Mesothelial cell of epicardium (in vitro differentiated cells): ENCODE data around the gene GDF15. TPM values are rescaled to one million over a fixed set of nuclear protein-coding genes. Genes with fewer than 3 reads are reported as not detected.

ENCODE experiments used
- DNase-seq, 2 experiments: peaks; one replicate each; pipeline ENCODE4 v3.0.0; 2021; ENCODE audit warnings: low spot score in 2 of 2; ENCODE audit not compliant: unreplicated experiment in 2 of 2
- H3K27ac Mint-ChIP-seq: 2 replicates; pipeline ENCODE4 v1.8.0; 2021; ENCODE audit warnings: mixed read lengths
- H3K27me3 Mint-ChIP-seq: 2 replicates; pipeline ENCODE4 v1.8.0; 2021; ENCODE audit warnings: low read depth, mixed read lengths
- H3K36me3 Mint-ChIP-seq: 2 replicates; pipeline ENCODE4 v1.8.0; 2021; ENCODE audit warnings: mixed read lengths
- H3K4me1 Mint-ChIP-seq: 2 replicates; pipeline ENCODE4 v1.8.0; 2021; ENCODE audit warnings: mixed read lengths
- H3K4me3 Mint-ChIP-seq: 2 replicates; pipeline ENCODE4 v1.8.0; 2021; ENCODE audit warnings: mild to moderate bottlenecking, moderate library complexity, mixed read lengths
- H3K9me3 Mint-ChIP-seq: 2 replicates; pipeline ENCODE4 v1.8.0; 2021; ENCODE audit warnings: mixed read lengths
- total RNA-seq: library from RNA; stranded (reverse); gene quantifications from 3 replicates; pipeline ENCODE4 v1.2.1, GENCODE V29; 2021
- TF ChIP-seq, protein P1 (sequence below): fragments of 200-600 bp; sonication (generic); IDR thresholded peaks from one replicate; pipeline ENCODE4 v1.5.0; 2021; ENCODE audit warnings: antibody characterized with exemption; ENCODE audit not compliant: unreplicated experiment

GDF15 gene
- total RNA-seq, 1 donor from 2014 or later, result 4.7 TPM

- H3K27me3 Mint-ChIP-seq, result no peaks in the 10 kb centered on the region
- TF ChIP-seq, protein P1, sequence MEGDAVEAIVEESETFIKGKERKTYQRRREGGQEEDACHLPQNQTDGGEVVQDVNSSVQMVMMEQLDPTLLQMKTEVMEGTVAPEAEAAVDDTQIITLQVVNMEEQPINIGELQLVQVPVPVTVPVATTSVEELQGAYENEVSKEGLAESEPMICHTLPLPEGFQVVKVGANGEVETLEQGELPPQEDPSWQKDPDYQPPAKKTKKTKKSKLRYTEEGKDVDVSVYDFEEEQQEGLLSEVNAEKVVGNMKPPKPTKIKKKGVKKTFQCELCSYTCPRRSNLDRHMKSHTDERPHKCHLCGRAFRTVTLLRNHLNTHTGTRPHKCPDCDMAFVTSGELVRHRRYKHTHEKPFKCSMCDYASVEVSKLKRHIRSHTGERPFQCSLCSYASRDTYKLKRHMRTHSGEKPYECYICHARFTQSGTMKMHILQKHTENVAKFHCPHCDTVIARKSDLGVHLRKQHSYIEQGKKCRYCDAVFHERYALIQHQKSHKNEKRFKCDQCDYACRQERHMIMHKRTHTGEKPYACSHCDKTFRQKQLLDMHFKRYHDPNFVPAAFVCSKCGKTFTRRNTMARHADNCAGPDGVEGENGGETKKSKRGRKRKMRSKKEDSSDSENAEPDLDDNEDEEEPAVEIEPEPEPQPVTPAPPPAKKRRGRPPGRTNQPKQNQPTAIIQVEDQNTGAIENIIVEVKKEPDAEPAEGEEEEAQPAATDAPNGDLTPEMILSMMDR, result no peak
- DNase-seq, result no peak
- H3K4me1 Mint-ChIP-seq, result peaks cover 33% of the 10 kb centered on the region
- peak overlapping the region; percentile 53 for H3K4me3 Mint-ChIP-seq
- no peaks in the 10 kb centered on the region for H3K36me3 Mint-ChIP-seq
- H3K27ac Mint-ChIP-seq, result peak overlapping the region; percentile 56
- no peaks in the 10 kb centered on the region for H3K9me3 Mint-ChIP-seq
These were observed 43.9 kb downstream of the GDF15 start for GRCh38 chr19:18429717-18430416.

DNA sequence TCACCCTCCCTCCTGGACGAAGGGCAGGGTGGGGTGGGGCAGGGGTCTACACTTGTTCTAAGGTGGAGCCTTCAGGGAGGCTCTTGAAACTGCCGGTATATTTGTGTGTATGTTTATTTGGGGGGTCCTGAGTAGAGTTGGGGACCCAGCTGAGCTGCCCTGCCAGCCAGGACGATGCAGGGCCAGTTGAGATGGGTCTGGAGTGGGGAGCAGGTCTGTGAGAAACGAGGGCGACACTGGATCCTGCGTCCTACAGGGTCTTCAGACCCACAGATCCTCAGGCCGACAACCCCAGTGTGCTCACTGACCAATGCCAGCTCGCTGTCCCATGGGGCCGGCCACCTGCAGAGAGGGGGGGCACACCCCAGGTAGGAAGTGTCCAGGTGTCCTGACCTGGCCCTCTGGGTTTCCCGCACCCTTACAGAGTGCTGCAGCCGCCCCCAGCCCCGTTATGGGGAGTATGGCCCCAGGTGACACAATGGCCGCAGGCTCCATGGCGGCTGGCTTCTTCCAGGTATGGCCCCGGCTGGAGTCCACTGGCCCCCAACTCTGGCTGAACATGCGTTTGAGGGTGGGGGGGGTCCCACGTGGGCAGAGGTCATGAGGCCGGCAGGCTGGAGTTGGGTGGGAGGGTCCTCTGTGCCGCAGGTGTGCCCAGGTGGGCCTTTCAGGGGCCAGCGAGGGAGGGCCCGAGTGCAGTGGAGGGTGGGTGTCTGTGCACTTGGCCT lies 44.6 kb downstream of the GDF15 start:
- Mint-ChIP-seq H3K27me3 (no peaks in the 10 kb centered on the region), H3K36me3 (no peaks in the 10 kb centered on the region), H3K4me3 (peak overlapping the region; percentile 50), H3K4me1 (peaks cover 34% of the 10 kb centered on the region), H3K9me3 (no peaks in the 10 kb centered on the region), H3K27ac (peak overlapping the region; percentile 84)
- DNase-seq, result no peak
- TF ChIP-seq, protein P1, result no peak

GRCh38 chr19:18431351-18432197 lies 45.6 kb downstream of the GDF15 start:
- Mint-ChIP-seq H3K9me3 (no peaks in the 10 kb centered on the region), H3K4me3 (peak overlapping the region; percentile 57), H3K4me1 (peaks cover 37% of the 10 kb centered on the region), H3K27ac (peak overlapping the region; percentile 80), H3K36me3 (peaks cover 2% of the 10 kb centered on the region), H3K27me3 (no peaks in the 10 kb centered on the region)
- DNase-seq, result no peak
- TF ChIP-seq, protein P1, result no peak

- no peak for DNase-seq
- Mint-ChIP-seq H3K4me3 (peak overlapping the region; percentile 62), H3K27me3 (no peaks in the 10 kb centered on the region)
These were observed 46.5 kb downstream of the GDF15 start for GRCh38 chr19:18432275-18433014.

More at GRCh38 chr19:18432275-18433014, 46.5 kb downstream of the GDF15 start:
- Mint-ChIP-seq H3K36me3 (peaks cover 2% of the 10 kb centered on the region), H3K9me3 (no peaks in the 10 kb centered on the region), H3K27ac (peak overlapping the region; percentile 80), H3K4me1 (peaks cover 37% of the 10 kb centered on the region)
- TF ChIP-seq, protein P1, result no peak
